GM21717 (cell line): ENCODE data around the gene PTPN11.
"Not testable (repeated sequence)": the region's sequence is repeated elsewhere in the genome, so short reads cannot be mapped to it uniquely, and the experiment has no call there.

Source experiments
- ATAC-seq: cut with Tn5 transposase; IDR thresholded peaks from one replicate; pipeline ENCODE4 v1.9.1; 2021; ENCODE audit warnings: mild to moderate bottlenecking, moderate library complexity; ENCODE audit not compliant: unreplicated experiment

The PTPN11 gene

DNA sequence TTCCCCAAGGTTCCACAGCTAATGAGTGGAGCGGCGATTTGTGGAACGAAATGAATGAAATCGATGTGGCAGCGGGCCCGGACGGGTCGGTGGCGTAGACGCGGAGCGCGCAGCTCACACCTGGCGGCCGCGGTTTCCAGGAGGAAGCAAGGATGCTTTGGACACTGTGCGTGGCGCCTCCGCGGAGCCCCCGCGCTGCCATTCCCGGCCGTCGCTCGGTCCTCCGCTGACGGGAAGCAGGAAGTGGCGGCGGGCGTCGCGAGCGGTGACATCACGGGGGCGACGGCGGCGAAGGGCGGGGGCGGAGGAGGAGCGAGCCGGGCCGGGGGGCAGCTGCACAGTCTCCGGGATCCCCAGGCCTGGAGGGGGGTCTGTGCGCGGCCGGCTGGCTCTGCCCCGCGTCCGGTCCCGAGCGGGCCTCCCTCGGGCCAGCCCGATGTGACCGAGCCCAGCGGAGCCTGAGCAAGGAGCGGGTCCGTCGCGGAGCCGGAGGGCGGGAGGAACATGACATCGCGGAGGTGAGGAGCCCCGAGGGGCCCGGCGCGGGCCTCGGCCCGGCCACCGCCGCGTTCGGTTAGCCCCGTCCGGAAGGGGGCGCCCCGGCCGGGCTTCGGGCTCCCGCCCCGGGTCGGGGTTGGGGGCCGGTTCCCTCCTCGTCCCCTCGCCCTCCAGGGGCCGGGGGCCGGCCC, at the start of gene PTPN11:
Gene PTPN11, plus strand, starts transcription at position 340 of the 689 bp plus-strand sequence. Its CDS starts 165 bp downstream, at position 505.
- peak; percentile 69 for ATAC-seq

GRCh38 chr12:112370199-112370598, 48.5 kb upstream of the PTPN11 start:
- no peak for ATAC-seq

- ATAC-seq: no peak
Observed at GRCh38 chr12:112370868-112371510, 47.8 kb upstream of the PTPN11 start.

DNA sequence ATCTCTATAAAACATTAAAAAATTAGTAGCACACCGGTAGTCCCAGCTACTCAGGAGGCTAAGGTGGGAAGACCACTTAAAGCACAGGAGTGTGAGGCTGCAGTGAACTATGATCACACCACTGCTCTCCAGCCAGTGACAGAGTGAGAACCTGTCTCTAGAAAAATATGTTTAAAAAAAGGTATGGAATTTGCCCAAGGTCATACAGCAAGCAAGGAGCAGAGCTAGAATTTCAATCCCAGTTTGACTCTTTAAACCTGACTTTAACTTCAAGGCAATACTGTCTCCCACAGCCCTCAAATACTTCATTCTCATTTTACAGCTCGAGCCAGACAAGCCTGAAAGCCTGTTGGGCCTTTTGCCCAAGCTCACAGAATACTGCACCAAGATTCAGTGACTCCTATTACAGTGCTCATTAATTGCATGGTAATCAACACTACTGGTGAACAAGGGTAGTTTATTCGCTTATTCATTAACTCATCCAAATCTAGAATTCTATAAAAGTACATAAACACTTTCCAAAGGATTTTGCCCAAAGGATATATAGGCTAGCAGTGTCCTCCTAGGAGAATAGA, 44.5 kb upstream of the PTPN11 start:
- no peak for ATAC-seq

DNA sequence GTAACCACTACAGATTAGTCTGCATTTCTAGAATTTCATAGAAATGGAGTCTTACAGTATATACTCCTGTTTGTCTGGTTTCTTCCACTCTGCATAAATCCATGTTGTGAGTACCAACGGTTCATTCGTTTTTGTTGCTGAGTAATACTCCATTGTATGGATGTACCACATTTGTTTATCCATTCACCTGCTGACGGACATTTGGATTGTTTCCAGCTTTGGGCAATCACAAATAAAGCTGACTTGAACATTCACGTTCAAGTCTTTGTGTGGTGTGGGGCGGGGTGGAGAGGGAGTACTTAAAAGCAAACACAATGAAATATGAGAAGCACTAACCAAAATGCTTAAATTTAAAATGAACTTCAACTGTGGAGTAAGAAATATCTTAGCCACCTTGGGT, 43.6 kb upstream of the PTPN11 start:
- ATAC-seq: no peak

DNA sequence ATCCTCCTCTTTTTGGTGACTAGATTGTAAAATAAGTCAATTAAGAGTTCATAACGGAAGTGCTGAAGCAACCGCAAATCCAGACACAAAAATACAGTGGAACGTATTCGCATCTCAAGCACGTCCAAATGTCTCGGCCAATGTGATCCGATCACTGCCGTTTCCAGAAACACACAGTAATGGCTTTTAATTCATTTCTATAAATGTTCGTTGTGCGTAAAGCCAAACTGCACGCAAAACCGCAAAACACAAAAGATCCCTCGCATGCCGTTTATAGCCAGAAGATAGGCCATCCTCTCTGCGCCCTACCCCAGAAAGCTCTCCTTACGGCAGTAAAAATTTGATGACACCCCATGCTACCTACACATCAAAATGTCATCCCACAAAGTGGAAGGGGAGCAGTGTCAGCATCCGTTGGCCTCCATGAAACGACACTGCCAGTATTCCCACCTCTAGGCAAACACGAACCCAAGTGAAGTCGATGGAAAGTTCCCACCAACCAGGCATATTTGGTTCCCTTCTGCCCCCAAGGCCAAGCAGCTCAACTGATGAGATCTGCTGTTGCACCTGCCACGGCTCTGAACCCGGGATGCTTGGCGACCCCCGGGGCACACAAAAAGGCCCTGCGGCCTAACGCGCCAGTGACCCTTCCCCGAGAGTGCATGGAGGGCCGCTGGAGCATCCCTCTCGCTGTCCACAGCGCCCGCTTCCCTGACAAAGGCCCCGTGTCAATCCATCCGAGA, 37.9 kb upstream of the PTPN11 start:
- peak; percentile 7 for ATAC-seq

GRCh38 chr12:112381406-112381882, 37.3 kb upstream of the PTPN11 start:
- ATAC-seq: peak; percentile 46

DNA sequence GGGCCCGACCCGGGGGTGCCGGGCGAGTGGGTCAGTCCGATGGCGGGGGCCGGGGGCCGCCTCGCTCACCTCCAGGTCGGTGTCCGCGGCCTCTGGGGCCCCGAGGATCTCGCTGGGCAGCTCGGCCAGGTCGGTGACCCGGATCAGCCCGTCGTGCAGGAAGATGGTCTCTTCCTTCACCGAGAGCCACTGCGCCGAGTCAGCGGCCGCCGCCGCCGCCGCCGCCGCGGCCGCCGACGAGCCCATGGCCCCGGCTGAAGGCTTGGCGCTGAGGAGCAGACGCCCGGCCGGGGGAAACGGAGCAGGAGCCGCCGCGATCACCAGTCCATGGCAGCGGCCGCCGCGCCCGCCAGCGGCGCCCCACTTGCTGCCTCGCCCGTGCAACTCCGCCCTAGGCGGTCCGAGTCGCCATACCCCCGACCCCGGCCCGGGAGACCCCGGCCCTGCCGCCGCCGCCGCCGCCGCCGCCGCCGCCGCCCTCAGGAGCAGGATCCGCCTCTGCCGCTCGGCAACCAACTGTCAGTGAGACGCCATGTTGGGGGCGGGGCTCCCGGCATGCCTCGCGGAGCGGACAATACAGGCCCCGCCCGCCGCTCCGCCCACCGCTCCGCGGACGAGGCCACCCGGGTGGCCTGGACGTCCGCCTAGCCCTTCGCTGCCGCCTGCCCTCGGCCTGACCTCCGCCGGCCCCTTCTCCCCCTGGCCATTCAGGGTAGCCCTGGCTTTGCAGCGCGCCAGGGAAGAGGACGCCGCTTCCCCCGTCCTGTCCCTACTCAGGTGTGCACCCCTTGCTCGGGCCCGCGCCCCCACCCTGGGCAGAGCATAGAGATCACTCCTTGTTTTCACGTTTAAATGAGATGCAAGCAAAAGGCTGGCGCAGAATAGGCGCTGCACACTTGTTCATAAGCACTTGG, 36.6 kb upstream of the PTPN11 start, which contains the start of gene HECTD4:
Gene HECTD4, minus strand, starts transcription at position 549 of the 914 bp plus-strand sequence. Its CDS starts 303 bp downstream, at position 246.
- peak; percentile 91 for ATAC-seq

DNA sequence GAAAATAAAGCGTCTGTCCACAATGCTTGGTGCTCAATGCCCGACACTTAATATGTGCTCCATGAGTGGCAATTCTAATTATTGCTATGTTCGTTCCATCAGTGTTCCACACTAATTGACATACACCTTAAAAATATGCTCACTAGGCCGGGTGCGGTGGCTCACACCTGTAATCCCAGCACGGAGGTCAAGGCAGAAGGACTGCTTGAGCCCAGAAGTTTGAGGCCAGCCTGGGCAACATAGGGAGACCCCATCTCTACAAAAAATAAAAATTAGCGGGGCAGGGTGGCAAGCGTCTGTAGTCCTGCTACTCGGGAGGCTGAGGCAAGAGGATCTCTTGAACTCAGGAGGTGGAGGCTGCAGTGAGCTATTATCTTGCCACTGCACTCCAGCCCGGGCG, 35.9 kb upstream of the PTPN11 start:
- no peak for ATAC-seq

DNA sequence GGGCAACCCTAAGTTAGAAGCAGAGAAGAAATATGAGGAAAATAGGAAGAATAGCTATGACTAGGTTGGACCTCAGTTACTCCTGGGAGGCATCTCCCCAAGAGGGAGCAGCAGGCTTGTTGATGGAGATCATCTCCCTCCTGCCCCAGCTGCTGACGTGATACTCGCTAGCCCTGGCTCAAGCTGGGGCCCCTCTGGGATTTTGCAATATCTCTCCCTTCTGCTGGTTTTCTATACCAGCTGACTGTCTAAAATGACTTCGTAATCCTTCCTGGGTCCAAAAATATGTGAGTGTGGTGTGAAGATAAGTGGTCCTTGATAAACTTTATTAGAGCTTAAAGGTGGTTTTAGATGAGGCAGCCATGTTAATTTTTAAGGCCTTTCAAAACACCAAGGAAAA, 32.0 kb upstream of the PTPN11 start:
- ATAC-seq: no peak

DNA sequence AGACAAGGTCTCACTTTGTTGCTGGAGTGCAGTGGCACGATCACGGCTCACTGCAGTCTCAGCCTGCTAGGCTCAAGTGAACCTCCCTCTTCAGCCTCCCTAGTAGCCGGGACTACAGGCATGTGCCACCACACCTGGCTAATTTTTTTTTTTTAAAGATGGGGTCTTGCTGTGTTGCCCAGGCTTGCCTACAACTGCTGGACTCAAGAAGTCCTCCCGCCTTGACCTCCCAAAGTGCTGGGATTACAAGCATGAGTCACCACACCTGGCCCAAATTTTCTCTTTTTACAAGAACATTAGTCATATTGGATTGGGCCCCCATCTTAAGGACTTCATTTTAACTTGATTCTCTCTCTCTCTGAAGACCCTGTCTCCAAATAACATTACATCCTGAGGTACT, 29.5 kb upstream of the PTPN11 start:
- ATAC-seq: no peak

DNA sequence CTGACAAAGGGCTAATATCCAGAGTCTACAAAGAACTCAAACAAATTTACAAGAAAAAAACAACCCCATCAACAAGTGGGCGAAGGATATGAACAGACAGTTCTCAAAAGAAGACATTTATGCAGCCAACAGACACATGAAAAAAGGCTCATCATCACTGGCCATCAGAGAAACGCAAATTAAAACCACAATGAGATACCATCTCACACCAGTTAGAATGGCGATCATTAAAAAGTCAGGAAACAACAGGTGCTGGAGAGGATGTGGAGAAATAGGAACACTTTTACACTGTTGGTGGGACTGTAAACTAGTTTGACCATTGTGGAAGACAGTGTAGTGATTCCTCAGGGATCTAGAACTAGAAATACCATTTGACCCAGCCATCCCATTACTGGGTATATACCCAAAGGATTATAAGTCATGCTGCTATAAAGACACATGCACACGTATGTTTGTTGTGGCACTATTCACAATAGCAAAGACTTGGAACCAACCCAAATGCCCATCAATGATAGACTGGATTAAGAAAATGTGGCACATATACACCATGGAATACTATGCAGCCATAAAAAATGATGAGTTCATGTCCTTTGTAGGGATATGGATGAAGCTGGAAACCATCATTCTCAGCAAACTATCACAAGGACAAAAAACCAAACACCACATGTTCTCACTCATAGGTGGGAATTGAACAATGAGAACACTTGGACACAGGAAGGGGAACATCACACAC, 28.7 kb upstream of the PTPN11 start:
- ATAC-seq: not testable (repeated sequence)

GRCh38 chr12:112393328-112393727, 25.4 kb upstream of the PTPN11 start:
- ATAC-seq: no peak

GRCh38 chr12:112401054-112401453, 17.7 kb upstream of the PTPN11 start:
- no peak for ATAC-seq

GRCh38 chr12:112401903-112402498, 16.7 kb upstream of the PTPN11 start:
- no peak for ATAC-seq

DNA sequence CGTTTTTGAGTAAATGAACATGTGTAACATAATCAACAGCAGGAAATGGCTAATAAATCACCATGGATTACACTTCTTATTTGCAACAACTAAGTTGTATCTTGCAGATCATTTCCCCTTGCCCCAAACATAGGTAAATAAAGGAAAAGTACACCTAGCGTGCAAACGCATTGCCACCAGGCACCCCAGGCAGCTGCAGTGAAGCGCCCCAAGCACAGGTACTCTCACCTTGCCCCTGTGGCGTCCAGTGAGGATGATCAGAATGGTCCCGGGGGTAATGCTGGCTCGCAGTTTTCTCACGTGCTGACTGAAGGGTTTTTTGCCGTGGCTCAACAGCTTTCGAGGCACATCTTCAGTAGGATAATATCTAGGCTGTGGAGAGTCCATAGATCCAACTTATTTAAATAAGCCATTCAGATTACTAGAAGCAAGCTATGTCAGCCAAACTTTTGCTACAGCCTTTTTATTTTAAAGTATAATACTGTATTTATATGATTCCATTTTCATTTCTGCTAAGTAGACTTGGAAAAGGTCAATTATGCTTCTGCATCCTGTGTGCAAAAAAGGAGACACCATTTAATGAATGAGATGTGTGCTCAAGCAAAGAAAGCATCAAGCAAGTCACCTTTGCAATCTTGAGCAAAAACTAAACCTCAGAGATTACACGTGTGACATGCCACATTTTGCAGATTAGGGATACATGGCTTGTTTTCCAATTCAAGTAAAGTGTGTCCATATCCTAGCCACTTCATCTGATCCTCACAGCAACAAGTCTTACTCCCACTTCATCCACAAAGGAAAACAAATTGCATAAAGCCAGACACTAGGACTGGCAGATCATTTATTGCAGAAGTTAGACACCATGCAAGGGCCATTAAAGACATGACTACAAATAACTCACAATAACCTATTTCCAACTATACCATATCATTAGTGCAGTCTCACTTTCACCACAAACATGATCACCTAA, 11.9 kb upstream of the PTPN11 start:
- ATAC-seq: no peak

DNA sequence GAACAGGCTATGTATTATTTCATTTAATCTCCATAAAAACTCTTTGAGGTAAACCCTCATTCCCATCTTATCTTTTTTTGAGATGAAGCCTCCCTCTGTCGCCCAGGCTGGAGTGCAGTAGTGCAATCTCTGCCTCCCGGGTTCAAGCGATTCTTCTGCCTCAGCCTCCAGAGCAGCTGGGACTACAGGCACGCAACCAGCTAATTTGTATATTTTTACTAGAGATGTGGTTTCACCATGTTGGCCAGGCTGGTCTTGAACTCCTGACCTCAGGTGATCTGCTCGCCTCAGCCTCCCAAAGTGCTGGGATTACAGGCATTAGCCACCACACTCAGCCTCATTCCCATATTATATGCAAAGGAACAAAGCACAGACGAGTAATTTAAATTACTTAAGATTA, 11.1 kb upstream of the PTPN11 start:
- not testable (repeated sequence) for ATAC-seq

GRCh38 chr12:112408621-112409020, 10.1 kb upstream of the PTPN11 start:
- ATAC-seq: no peak
